GM19468 (cell line): Measurements from ENCODE around the gene GCLC.

Experiments used
- ATAC-seq: cut with Tn5 transposase; IDR thresholded peaks from one replicate; pipeline ENCODE4 v1.9.1; 2021; ENCODE audit warnings: mild to moderate bottlenecking, moderate library complexity, moderate number of reproducible peaks; ENCODE audit not compliant: unreplicated experiment; ENCODE audit errors: extremely low read depth

Gene GCLC

GRCh38 chr6:53461696-53462095 is 83.2 kb downstream of the GCLC start:
- ATAC-seq: no peak

GRCh38 chr6:53461041-53461656 is 83.8 kb downstream of the GCLC start:
- peak; percentile 41 for ATAC-seq

GRCh38 chr6:53458105-53458866 is 86.6 kb downstream of the GCLC start:
- no peak for ATAC-seq

- no peak for ATAC-seq
Measured at GRCh38 chr6:53456809-53457208, 88.1 kb downstream of the GCLC start.

- ATAC-seq: no peak
Measured at GRCh38 chr6:53455678-53456077, 89.2 kb downstream of the GCLC start.

- no peak for ATAC-seq
Measured at GRCh38 chr6:53451165-53451564, 93.7 kb downstream of the GCLC start.

GRCh38 chr6:53447865-53448264 is 97.0 kb downstream of the GCLC start:
- ATAC-seq: no peak
